Esophagus muscularis mucosa (tissue), 4 donors: Measurements from ENCODE around the gene RPS19BP1.

ENCODE experiments used
- CTCF ChIP-seq, 3 experiments: fragments of 200-600 bp in 2 of 3; fragments of 450-650 bp in 1 of 3; sonication (generic) in 2 of 3; IDR thresholded peaks; one replicate each; pipeline ENCODE4 v1.5.1; 2017 to 2019; ENCODE audit warnings: antibody characterized with exemption in 3 of 3, mild to moderate bottlenecking in 2 of 3, moderate library complexity in 1 of 3
- EP300 ChIP-seq: sonication (generic); formaldehyde crosslinking; IDR thresholded peaks from one replicate; pipeline ENCODE4 v1.6.1; 2017; ENCODE audit warnings: antibody characterized with exemption
- POLR2AphosphoS5 ChIP-seq, 2 donors: sonication (generic); formaldehyde crosslinking; IDR thresholded peaks; one replicate each; pipeline ENCODE4 v1.6.1; 2017; ENCODE audit warnings: antibody characterized with exemption in 2 of 2

DNA sequence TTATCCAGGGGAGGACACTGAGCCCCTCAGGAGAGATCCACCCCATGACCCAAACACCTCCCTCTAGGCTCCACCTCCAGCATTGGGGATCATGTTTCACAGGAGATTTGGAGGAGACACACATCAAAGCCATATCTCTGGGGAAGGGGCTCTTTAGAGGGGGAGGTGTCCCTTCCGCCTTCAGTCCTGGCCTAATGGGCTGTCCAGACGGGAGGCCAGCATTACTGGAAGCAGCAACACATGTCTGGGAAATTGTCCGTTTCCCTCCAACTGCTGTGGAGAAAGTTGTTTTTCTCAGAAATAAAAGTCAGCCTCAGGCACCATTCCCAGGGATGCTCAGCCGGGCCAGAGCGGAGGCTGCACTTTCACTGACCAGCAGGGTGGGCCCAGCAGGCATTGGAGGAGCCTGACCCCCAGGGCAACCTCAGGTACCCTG, 47.5 kb upstream of the RPS19BP1 start:
- no peak for TF ChIP-seq POLR2AphosphoS5 (IDR thresholded peaks at IDR 0.05)
- no peak for TF ChIP-seq CTCF (IDR thresholded peaks at IDR 0.05)
- TF ChIP-seq EP300 = no peak
